Naive thymus-derived CD4-positive, alpha-beta T cell (primary cell): Measurements from ENCODE around the gene RNF144B. TPM values are rescaled to one million over a fixed set of nuclear protein-coding genes. Genes with fewer than 3 reads are reported as not detected.
A peak's percentile ranks its signal among the peaks of the same experiment; 100 is the strongest.

Experiments
- ATAC-seq: fragments of 150-1000 bp; cut with Tn5 transposase; 2 replicates; pipeline ENCODE4 v1.10.0; 2021; ENCODE audit warnings: mild to moderate bottlenecking, moderate library complexity
- CTCF ChIA-PET: fragments of 350-600 bp; sonication (Branson Sonifier 250); formaldehyde crosslinking; loops from one replicate; lab custom pipeline; 2021; ENCODE audit warnings: antibody characterized with exemption; lab: Charles Lee
- POLR2A ChIA-PET: fragments of 350-600 bp; sonication (Branson Sonifier 250); formaldehyde crosslinking; loops from one replicate; lab custom pipeline; 2021; ENCODE audit warnings: antibody characterized with exemption, inconsistent platforms; lab: Charles Lee
- DNase-seq, 9 donors: peaks; one replicate each; pipeline versions ENCODE4 v3.0.0 to v3.0.0-alpha.2; 2020 to 2022; ENCODE audit warnings: mixed read lengths in 1 of 9
- H3K27ac ChIP-seq: one replicate; pipeline ENCODE4 v1.7.0; 2013; ENCODE audit warnings: mild to moderate bottlenecking, low read depth, low read length, moderate library complexity
- H3K27me3 ChIP-seq, 2 donors: one replicate each; pipeline ENCODE4 v1.7.0; 2013; ENCODE audit warnings: low read length in 2 of 2, mild to moderate bottlenecking in 2 of 2, moderate library complexity in 2 of 2; ENCODE audit not compliant: control insufficient read depth in 2 of 2, insufficient read depth in 2 of 2
- H3K36me3 ChIP-seq, 3 experiments: 1 replicate in 2 of 3; 2 replicates in 1 of 3; pipeline ENCODE4 v1.7.0; 2013; ENCODE audit warnings: low read length in 3 of 3, mild to moderate bottlenecking in 3 of 3, moderate library complexity in 1 of 3; ENCODE audit not compliant: insufficient read depth in 3 of 3, control insufficient read depth in 2 of 3
- H3K4me1 ChIP-seq, 2 donors: one replicate each; pipeline ENCODE4 v1.7.0; 2013; ENCODE audit warnings: low read length in 2 of 2, mild to moderate bottlenecking in 2 of 2, moderate library complexity in 1 of 2; ENCODE audit not compliant: control insufficient read depth in 2 of 2, insufficient read depth in 2 of 2
- H3K4me3 ChIP-seq: 2 replicates; pipeline ENCODE4 v1.7.0; 2013; ENCODE audit warnings: mild to moderate bottlenecking, low read length
- H3K9me3 ChIP-seq, 3 experiments: 1 replicate in 2 of 3; 2 replicates in 1 of 3; pipeline ENCODE4 v1.7.0; 2013; ENCODE audit warnings: low read length in 3 of 3; ENCODE audit not compliant: control insufficient read depth in 2 of 3
- H3K27ac Mint-ChIP-seq, 9 donors: one replicate each; pipeline ENCODE4 v1.8.0; 2020 to 2022; ENCODE audit warnings: mixed read lengths in 9 of 9, mild to moderate bottlenecking in 8 of 9, moderate library complexity in 5 of 9, inconsistent platforms in 2 of 9
- H3K27me3 Mint-ChIP-seq, 5 donors: one replicate each; pipeline ENCODE4 v1.8.0; 2021 to 2022; ENCODE audit warnings: mixed read lengths in 5 of 5, mild to moderate bottlenecking in 1 of 5
- H3K36me3 Mint-ChIP-seq, 5 donors: one replicate each; pipeline ENCODE4 v1.8.0; 2020 to 2022; ENCODE audit warnings: mixed read lengths in 5 of 5, mild to moderate bottlenecking in 3 of 5, inconsistent platforms in 1 of 5
- H3K4me1 Mint-ChIP-seq, 7 donors: one replicate each; pipeline ENCODE4 v1.8.0; 2020 to 2022; ENCODE audit warnings: mixed read lengths in 7 of 7, mild to moderate bottlenecking in 3 of 7, inconsistent platforms in 1 of 7
- H3K4me3 Mint-ChIP-seq, 10 donors: one replicate each; pipeline ENCODE4 v1.8.0; 2020 to 2022; ENCODE audit warnings: mild to moderate bottlenecking in 10 of 10, mixed read lengths in 10 of 10, moderate library complexity in 6 of 10, inconsistent platforms in 2 of 10
- H3K9me3 Mint-ChIP-seq, 11 donors: one replicate each; pipeline ENCODE4 v1.8.0; 2020 to 2022; ENCODE audit warnings: mixed read lengths in 11 of 11, mild to moderate bottlenecking in 4 of 11, inconsistent platforms in 1 of 11, moderate library complexity in 1 of 11
- intact Hi-C, 2 donors: fragments of 100-400 bp; cut with micrococcal nuclease; formaldehyde crosslinking; loops; one replicate each; pipeline ENCODE4 v1.15.1; 2023
- polyA plus RNA-seq, 2 donors: library from polyadenylated mRNA; unstranded; fragments of 300-500 nt; fragmentation: Illumina TruSeq; gene quantifications; one replicate each; pipeline ENCODE4 v1.2.3, GENCODE V29; 2021
- total RNA-seq, 6 experiments: library from RNA in 5 of 6; stranded (reverse) in 5 of 6; gene quantifications; 1 replicate in 5 of 6; 2 replicates in 1 of 6; pipeline ENCODE4 v1.2.3 and lab custom pipeline; 2021 to 2026

Gene RNF144B
- total RNA-seq (10 to 100 TPM in 1 of 5 experiments, 1 to 10 TPM in 4; 1.5 to 23.5 (median 7.9) TPM), polyA plus RNA-seq (1 to 10 TPM; 1.6 to 1.8 TPM), total RNA-seq (lab: John Stamatoyannopoulos, UW) (8.6 reads per million, percentile 33 among the genes with 10 or more reads in this experiment)

DNA sequence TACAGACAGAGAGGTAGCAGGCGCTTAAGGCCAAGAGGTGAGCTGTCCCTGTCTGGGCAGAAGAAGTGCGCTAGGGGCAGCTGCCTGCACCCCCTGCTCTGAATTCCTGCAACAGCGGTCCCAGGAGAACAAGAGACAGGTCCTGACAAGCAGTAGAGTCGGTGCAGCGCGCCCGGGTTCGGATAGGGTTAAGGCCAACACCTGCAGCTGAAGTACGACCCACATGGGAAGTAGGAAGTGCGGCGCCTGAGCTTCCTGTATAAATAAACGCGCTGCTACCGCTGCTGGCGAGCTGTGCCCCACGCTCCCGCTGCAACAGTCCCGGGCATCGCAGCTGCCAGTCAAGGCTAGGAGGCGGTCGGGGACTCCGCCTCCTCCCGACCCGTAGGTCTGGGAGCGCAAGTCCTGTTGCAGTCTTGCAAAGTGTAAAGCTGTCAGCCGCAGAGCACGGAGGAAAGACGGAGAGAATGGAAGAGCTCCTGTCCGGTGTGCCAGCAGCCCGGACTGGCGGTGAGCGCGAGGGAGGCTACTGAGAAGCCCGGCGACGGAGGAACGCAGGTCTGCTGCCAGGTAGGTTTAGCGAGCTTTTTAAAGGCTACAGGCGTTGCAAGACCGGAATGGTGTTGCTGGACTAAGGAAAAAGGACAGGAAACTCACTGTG is at the start of gene RNF144B:
TSS of gene RNF144B (plus strand) at position 290 of the 661 bp plus-strand sequence. CDS start 12,185 bp downstream, outside the sequence.
- Mint-ChIP-seq H3K27me3 (peaks cover 0 to 21% (median 0%) of the 10 kb centered on the region in 5 donors), H3K9me3 (no peaks in the 10 kb centered on the region), H3K36me3 (peaks cover 0 to 7% (median 0%) of the 10 kb centered on the region in 5 donors), H3K4me3 (peak within 1 kb of the TSS; percentile 90 to 100 (median 99)), H3K4me1 (peaks cover 15 to 48% (median 35%) of the 10 kb centered on the region in 7 donors), H3K27ac (peak within 1 kb of the TSS; percentile 2 to 95 (median 92))
- ATAC-seq (peak; percentile 92), DNase-seq (peak; percentile 41 to 73 (median 67))
- no peaks in the 10 kb centered on the region for H3K9me3 ChIP-seq
- no peaks in the 10 kb centered on the region for H3K36me3 ChIP-seq
- CTCF ChIA-PET = interaction anchor here (1.0 kb wide), 2 partner anchors 12 to 59 kb away, joined by 3 read pairs; no protein-coding TSS in a partner anchor
- H3K27me3 ChIP-seq = no peaks in the 10 kb centered on the region
- intact Hi-C loops = loop anchor here (1.0 to 10.0 kb wide), 8 partner anchors 13 to 1625 kb away; partner anchors contain the start of genes KDM1B (in 2 of the 2), TPMT (in 2 of the 2), ATXN1 (in 1 of the 2) and DEK (in 1 of the 2)
- peak within 1 kb of the TSS; percentile 69 for H3K27ac ChIP-seq
- peaks cover 4 to 18% of the 10 kb centered on the region in 2 donors for H3K4me1 ChIP-seq
- POLR2A ChIA-PET = interaction anchor here (0.6 to 0.9 kb wide), 4 partner anchors 8 to 232 kb away, joined by 3 to 4 read pairs (median 3); partner anchors contain the start of genes KDM1B and TPMT
- H3K4me3 ChIP-seq = peak within 1 kb of the TSS; percentile 70

GRCh38 chr6:18339599-18339998 is 47.6 kb upstream of the RNF144B start:
- H3K27ac ChIP-seq = no peak overlapping the region
- H3K36me3 ChIP-seq = no peaks in the 10 kb centered on the region
- H3K4me3 ChIP-seq = no peak overlapping the region
- ATAC-seq = no peak
- H3K4me3 Mint-ChIP-seq = no peak overlapping the region
- H3K36me3 Mint-ChIP-seq = no peaks in the 10 kb centered on the region
- no peak overlapping the region for H3K27ac Mint-ChIP-seq
- H3K9me3 Mint-ChIP-seq = peaks cover 0 to 3% (median 0%) of the 10 kb centered on the region in 11 donors
- no peak for DNase-seq
- H3K27me3 ChIP-seq = no peaks in the 10 kb centered on the region
- H3K4me1 ChIP-seq = no peaks in the 10 kb centered on the region
- POLR2A ChIA-PET = no interaction called here
- CTCF ChIA-PET = no interaction called here
- no peaks in the 10 kb centered on the region for H3K27me3 Mint-ChIP-seq
- intact Hi-C loops = no loop called here
- H3K9me3 ChIP-seq = no peaks in the 10 kb centered on the region
- no peaks in the 10 kb centered on the region for H3K4me1 Mint-ChIP-seq

- Mint-ChIP-seq H3K4me3 (no peak overlapping the region), H3K9me3 (peaks cover 0 to 3% (median 0%) of the 10 kb centered on the region in 11 donors), H3K4me1 (no peaks in the 10 kb centered on the region), H3K27ac (no peak overlapping the region), H3K27me3 (no peaks in the 10 kb centered on the region), H3K36me3 (no peaks in the 10 kb centered on the region)
- intact Hi-C loops = no loop called here
- Histone ChIP-seq H3K9me3 (no peaks in the 10 kb centered on the region), H3K36me3 (no peaks in the 10 kb centered on the region), H3K4me1 (no peaks in the 10 kb centered on the region), H3K4me3 (no peak overlapping the region), H3K27ac (no peak overlapping the region), H3K27me3 (no peaks in the 10 kb centered on the region)
- POLR2A ChIA-PET = no interaction called here
- no peak for ATAC-seq
- CTCF ChIA-PET = no interaction called here
- no peak for DNase-seq
Measured at GRCh38 chr6:18340781-18341551, 46.2 kb upstream of the RNF144B start.

DNA sequence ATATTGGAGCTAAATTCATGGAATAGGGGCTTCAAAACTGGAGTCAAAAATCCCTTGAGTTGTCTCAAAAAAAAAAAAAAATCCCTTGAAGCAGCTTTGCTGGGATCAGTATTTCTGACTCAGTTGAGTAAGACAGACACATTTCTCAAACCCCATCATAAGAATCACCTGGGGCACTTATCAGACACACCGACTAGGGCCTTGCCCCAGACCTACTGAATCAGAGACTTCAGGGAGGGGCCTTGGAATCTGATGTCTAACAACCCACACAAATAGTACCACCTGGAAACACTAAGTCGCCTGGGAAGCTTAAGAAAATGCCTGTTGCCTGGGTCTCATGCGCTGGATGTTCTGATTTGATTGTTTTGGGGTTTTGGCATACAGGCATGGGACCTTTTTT is 44.9 kb upstream of the RNF144B start:
- intact Hi-C loops = no loop called here
- H3K27ac Mint-ChIP-seq = no peak overlapping the region
- POLR2A ChIA-PET = interaction anchor here (0.6 kb wide), 1 partner anchor 57 kb away, joined by 3 read pairs; no protein-coding TSS in a partner anchor
- Histone ChIP-seq H3K36me3 (no peaks in the 10 kb centered on the region), H3K27me3 (no peaks in the 10 kb centered on the region), H3K4me1 (no peaks in the 10 kb centered on the region), H3K27ac (no peak overlapping the region), H3K9me3 (no peaks in the 10 kb centered on the region), H3K4me3 (no peak overlapping the region)
- CTCF ChIA-PET = no interaction called here
- ATAC-seq = no peak
- no peaks in the 10 kb centered on the region for H3K36me3 Mint-ChIP-seq
- DNase-seq = no peak
- H3K27me3 Mint-ChIP-seq = no peaks in the 10 kb centered on the region
- no peaks in the 10 kb centered on the region for H3K4me1 Mint-ChIP-seq
- H3K9me3 Mint-ChIP-seq = peaks cover 0 to 3% (median 0%) of the 10 kb centered on the region in 11 donors
- H3K4me3 Mint-ChIP-seq = no peak overlapping the region

DNA sequence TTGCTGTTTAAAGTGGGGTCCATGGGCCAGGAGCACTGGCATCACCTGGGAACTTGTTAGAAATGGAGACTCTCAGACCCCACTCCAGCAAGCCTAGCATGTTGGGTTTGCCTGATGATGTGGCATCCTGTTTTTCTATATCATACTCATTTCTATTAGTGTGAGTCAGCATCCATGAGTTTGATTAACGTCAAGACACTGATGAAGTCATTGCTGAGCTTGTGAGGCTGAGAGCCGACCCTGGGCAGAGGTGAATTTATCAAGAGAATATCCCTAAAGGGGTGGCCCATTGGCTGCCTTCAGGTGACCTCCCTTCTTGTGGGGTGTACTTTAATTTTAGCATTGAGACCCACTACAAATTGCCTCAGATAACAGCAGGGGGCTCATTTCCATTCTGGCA is 43.4 kb upstream of the RNF144B start:
- Mint-ChIP-seq H3K27ac (no peak overlapping the region), H3K9me3 (peaks cover 0 to 3% (median 0%) of the 10 kb centered on the region in 11 donors), H3K4me3 (no peak overlapping the region), H3K4me1 (no peaks in the 10 kb centered on the region), H3K36me3 (no peaks in the 10 kb centered on the region), H3K27me3 (peaks cover 0 to 7% (median 4%) of the 10 kb centered on the region in 5 donors)
- CTCF ChIA-PET = interaction anchor here (0.7 kb wide), 1 partner anchor 170 kb away, joined by 3 read pairs; no protein-coding TSS in a partner anchor
- no peaks in the 10 kb centered on the region for H3K4me1 ChIP-seq
- H3K4me3 ChIP-seq = no peak overlapping the region
- H3K9me3 ChIP-seq = no peaks in the 10 kb centered on the region
- H3K27ac ChIP-seq = no peak overlapping the region
- no peaks in the 10 kb centered on the region for H3K36me3 ChIP-seq
- POLR2A ChIA-PET = no interaction called here
- DNase-seq (no peak), ATAC-seq (no peak)
- intact Hi-C loops = no loop called here
- no peaks in the 10 kb centered on the region for H3K27me3 ChIP-seq

DNA sequence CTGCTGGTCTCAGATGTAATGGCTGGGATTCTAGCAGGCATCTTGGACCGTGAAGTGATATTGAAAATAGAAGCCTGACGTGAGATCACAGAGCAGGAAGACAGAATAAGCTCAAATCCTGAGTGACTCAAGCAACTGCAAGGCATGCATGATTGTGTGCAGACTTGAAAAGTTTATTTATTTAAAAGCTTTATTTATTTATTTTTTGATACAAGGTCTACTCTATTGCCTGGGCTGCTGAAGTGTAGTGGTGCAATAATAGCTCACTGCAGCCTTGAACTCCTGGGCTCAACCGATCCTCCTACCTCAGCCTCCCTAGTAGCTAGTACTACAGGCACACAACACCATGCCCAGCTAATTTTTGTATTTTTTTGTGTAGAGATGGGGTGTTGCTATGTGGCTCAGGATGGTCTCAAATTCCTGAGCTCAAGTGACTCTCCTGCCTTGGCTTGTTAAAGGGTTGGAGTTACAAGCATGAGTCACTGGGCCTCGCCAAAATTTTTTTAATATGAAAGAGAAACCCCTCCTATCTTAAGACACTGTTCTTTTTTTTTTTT is 40.1 kb upstream of the RNF144B start:
- DNase-seq (no peak), ATAC-seq (no peak)
- no peak overlapping the region for H3K4me3 Mint-ChIP-seq
- peaks cover 0 to 2% (median 0%) of the 10 kb centered on the region in 11 donors for H3K9me3 Mint-ChIP-seq
- Histone ChIP-seq H3K9me3 (no peaks in the 10 kb centered on the region), H3K4me3 (no peak overlapping the region), H3K4me1 (no peaks in the 10 kb centered on the region), H3K27me3 (no peaks in the 10 kb centered on the region), H3K36me3 (no peaks in the 10 kb centered on the region), H3K27ac (no peak overlapping the region)
- H3K4me1 Mint-ChIP-seq = peaks cover 0 to 5% (median 0%) of the 10 kb centered on the region in 7 donors
- intact Hi-C loops = no loop called here
- CTCF ChIA-PET = no interaction called here
- POLR2A ChIA-PET = no interaction called here
- H3K27ac Mint-ChIP-seq = no peak overlapping the region
- H3K36me3 Mint-ChIP-seq = no peaks in the 10 kb centered on the region
- peaks cover 7 to 25% (median 10%) of the 10 kb centered on the region in 5 donors for H3K27me3 Mint-ChIP-seq
